Gastroesophageal sphincter (tissue), 3 donors: ENCODE results near the gene VAV2.

Experiments used
- POLR2A ChIP-seq, 2 donors: fragments of 450-650 bp; IDR thresholded peaks; one replicate each; pipeline ENCODE4 v1.6.1; 2017; ENCODE audit warnings: antibody characterized with exemption in 2 of 2, mild to moderate bottlenecking in 2 of 2, moderate library complexity in 1 of 2
- TF ChIP-seq, protein P1 (sequence below), 4 experiments: fragments of 200-600 bp in 2 of 4; fragments of 450-650 bp in 2 of 4; sonication (generic) in 1 of 4; IDR thresholded peaks; one replicate each; pipeline ENCODE4 v1.5.1; 2017 to 2019; ENCODE audit warnings: antibody characterized with exemption in 4 of 4, mild to moderate bottlenecking in 2 of 4, moderate library complexity in 2 of 4

DNA sequence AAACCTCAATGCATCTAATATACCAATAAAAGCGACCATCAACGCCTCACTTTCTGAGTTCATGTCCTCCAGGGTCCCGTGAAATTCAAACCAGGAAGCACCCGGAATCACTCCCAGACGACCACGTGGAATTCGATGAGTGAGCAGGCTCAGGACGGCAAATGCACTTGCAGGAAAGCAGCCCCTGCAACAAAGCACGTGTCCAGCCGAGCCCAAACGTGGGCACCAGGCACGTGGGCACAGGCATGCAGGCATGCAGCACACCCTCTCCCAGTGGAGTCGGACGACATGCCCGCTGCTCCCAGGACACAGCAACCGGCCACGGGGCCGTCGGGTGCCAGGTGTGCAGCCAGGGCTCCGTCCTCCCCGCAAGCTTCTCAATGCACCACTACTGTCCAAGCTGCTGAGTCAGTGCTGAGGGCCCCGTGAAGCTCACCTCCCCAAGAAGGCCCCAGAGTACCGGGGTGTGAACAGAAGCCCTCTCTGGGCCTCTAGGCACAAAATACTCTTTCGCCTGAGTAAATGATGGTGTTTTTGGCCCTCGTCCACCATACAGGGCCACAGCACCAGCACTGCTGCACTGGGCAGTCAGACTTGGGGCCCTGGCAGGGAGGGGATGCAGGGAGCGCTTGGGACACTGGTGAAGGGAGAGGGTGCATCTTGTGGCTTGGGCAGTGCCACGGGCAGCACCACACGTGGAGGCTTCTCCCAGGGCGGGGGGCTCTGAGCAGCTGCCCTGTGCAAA, 87.6 kb downstream of the VAV2 start:
- TF ChIP-seq, protein P1, sequence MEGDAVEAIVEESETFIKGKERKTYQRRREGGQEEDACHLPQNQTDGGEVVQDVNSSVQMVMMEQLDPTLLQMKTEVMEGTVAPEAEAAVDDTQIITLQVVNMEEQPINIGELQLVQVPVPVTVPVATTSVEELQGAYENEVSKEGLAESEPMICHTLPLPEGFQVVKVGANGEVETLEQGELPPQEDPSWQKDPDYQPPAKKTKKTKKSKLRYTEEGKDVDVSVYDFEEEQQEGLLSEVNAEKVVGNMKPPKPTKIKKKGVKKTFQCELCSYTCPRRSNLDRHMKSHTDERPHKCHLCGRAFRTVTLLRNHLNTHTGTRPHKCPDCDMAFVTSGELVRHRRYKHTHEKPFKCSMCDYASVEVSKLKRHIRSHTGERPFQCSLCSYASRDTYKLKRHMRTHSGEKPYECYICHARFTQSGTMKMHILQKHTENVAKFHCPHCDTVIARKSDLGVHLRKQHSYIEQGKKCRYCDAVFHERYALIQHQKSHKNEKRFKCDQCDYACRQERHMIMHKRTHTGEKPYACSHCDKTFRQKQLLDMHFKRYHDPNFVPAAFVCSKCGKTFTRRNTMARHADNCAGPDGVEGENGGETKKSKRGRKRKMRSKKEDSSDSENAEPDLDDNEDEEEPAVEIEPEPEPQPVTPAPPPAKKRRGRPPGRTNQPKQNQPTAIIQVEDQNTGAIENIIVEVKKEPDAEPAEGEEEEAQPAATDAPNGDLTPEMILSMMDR (IDR thresholded peaks at IDR 0.05) = no peak
- TF ChIP-seq POLR2A (IDR thresholded peaks at IDR 0.05) = no peak
